ENCODE measurements around the gene ARID1B. TPM values are rescaled to one million over a fixed set of nuclear protein-coding genes. Genes with fewer than 3 reads are reported as not detected.

The ARID1B gene
- total and polyA plus RNA-seq, 10 of the 15 experiments (the other 5 are each of a cell fraction or from before 2014, with no cell fraction given), result 24.7 to 133 (median 54.6) TPM

DNA sequence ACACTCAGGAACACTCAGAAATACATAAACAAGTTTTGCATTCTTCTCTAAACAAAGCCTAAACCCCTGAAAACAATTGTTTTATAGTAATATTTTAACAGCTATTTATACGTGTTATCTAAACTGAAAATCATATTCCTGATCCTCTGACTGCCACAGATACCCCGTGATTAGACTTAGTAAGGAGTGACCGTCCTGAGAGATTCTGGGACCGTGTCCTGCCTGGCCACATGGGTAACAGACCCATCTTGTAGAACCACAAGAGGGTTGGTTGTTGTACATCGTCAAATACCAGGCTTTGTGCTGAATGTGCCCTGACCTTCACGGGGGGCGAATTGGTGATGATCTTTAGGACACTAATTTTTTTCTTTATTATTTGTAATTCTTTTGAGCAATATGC lies 331.7 kb downstream of the ARID1B start:
- Histone ChIP-seq H4K20me1 (ENCODE audit: control insufficient read depth, insufficient read depth) (no peaks in the 10 kb centered on the region), H3K27me3 (replicated peaks in 1 of 2; ENCODE audit: control insufficient read depth in 2 of 2, insufficient read depth in 2 of 2, low read length in 1 of 2) (no peaks in the 10 kb centered on the region), H3K9me3 (replicated peaks; ENCODE audit: control insufficient read depth, insufficient read depth, low read length) (no peaks in the 10 kb centered on the region), H3K4me3 (no peak overlapping the region), H3K36me3 (ENCODE audit: control insufficient read depth in 2 of 2, insufficient read depth in 2 of 2, low read length in 1 of 2) (peaks cover 2 to 12% of the 10 kb centered on the region in 2 experiments), H3K9ac (ENCODE audit: control insufficient read depth, insufficient read depth, low read length) (no peak overlapping the region), H3K4me1 (ENCODE audit: control insufficient read depth, insufficient read depth, low read length) (no peaks in the 10 kb centered on the region), H3K4me2 (ENCODE audit: control insufficient read depth, insufficient read depth) (no peak overlapping the region), H2AFZ (ENCODE audit: control insufficient read depth, low read depth, low read length) (no peak overlapping the region), H3K27ac (ENCODE audit: control insufficient read depth, insufficient read depth) (no peak overlapping the region), H3K79me2 (ENCODE audit: control insufficient read depth, insufficient read depth, low read length) (no peaks in the 10 kb centered on the region)
- in situ Hi-C loops (cut with MboI), result no loop called here
- BruUV-seq (replicated peaks), result no TSS peak
- no peak for TF ChIP-seq NR2F1 (conservative IDR thresholded peaks at IDR 0.05)
- no peak for TF ChIP-seq GATAD2B (conservative IDR thresholded peaks at IDR 0.05; ENCODE audit: low read depth)
- TF ChIP-seq MEF2A (IDR thresholded peaks at IDR 0.05; ENCODE audit: insufficient read depth, low read depth, low read length), result no peak
- TF ChIP-seq, protein P1, sequence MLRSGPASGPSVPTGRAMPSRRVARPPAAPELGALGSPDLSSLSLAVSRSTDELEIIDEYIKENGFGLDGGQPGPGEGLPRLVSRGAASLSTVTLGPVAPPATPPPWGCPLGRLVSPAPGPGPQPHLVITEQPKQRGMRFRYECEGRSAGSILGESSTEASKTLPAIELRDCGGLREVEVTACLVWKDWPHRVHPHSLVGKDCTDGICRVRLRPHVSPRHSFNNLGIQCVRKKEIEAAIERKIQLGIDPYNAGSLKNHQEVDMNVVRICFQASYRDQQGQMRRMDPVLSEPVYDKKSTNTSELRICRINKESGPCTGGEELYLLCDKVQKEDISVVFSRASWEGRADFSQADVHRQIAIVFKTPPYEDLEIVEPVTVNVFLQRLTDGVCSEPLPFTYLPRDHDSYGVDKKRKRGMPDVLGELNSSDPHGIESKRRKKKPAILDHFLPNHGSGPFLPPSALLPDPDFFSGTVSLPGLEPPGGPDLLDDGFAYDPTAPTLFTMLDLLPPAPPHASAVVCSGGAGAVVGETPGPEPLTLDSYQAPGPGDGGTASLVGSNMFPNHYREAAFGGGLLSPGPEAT (IDR thresholded peaks at IDR 0.05; ENCODE audit: low read depth), result no peak
- no peak for TF ChIP-seq EED (IDR thresholded peaks at IDR 0.05; ENCODE audit: low read depth)
- TF ChIP-seq MTA2 (IDR thresholded peaks at IDR 0.05; ENCODE audit: low read depth), result no peak
- POLR2A ChIA-PET, result no interaction called here
- SMC1A ChIA-PET (ENCODE audit: uncharacterized antibody, unreplicated experiment), result interaction anchor here (1.0 to 1.2 kb wide), 2 partner anchors 19 to 46 kb away, joined by 3 read pairs; no protein-coding TSS in a partner anchor
- WGBS (ENCODE audit: insufficient coverage, insufficient replicate concordance, low lambda C conversion rate, missing lambda C conversion rate), result 98% methylated on average over 7 of the region's 7 CpGs
- intact Hi-C loops (cut with micrococcal nuclease; ENCODE audit: unreplicated experiment), result no loop called here
- DNase-seq (ENCODE audit: low read depth, low spot score) (no peak), ATAC-seq (no peak), FAIRE-seq (no peak)
- CTCF ChIA-PET, result no interaction called here
- RAD21 ChIA-PET (ENCODE audit: unreplicated experiment), result no interaction called here

DNA sequence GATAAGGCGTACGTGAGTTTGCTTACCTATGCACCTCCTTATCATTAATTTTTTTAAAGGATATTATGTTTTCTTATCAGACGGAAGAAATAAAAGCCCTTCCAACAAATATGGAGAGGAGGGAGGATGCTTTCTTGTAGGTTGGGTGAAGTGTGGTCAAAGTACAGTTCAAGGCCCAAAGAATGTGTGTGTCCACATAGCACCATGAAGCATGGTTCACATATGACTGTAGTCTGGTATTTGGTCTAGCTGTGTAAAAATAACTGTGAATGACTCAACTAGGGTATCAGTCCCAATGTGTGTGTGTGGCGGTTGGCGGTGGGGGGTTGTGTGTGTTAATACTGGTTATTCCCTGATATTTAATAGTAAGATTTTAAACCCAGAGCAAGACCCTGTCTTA lies 333.4 kb downstream of the ARID1B start:
- no peaks in the 10 kb centered on the region for H3K4me1 ChIP-seq (ENCODE audit: control insufficient read depth, insufficient read depth, low read length)
- DNase-seq (ENCODE audit: low read depth, low spot score) (no peak), FAIRE-seq (no peak), ATAC-seq (no peak)
- POLR2A ChIA-PET, result no interaction called here
- no peaks in the 10 kb centered on the region for H3K79me2 ChIP-seq (ENCODE audit: control insufficient read depth, insufficient read depth, low read length)
- no peak overlapping the region for H3K9ac ChIP-seq (ENCODE audit: control insufficient read depth, insufficient read depth, low read length)
- WGBS (ENCODE audit: insufficient coverage, insufficient replicate concordance, low lambda C conversion rate, missing lambda C conversion rate), result 95% methylated on average over 5 of the region's 5 CpGs
- H3K4me2 ChIP-seq (ENCODE audit: control insufficient read depth, insufficient read depth), result no peak overlapping the region
- H3K9me3 ChIP-seq (replicated peaks; ENCODE audit: control insufficient read depth, insufficient read depth, low read length), result no peaks in the 10 kb centered on the region
- intact Hi-C loops (cut with micrococcal nuclease; ENCODE audit: unreplicated experiment) (no loop called here), in situ Hi-C loops (cut with MboI) (no loop called here)
- H3K27ac ChIP-seq (ENCODE audit: control insufficient read depth, insufficient read depth), result no peak overlapping the region
- SMC1A ChIA-PET (ENCODE audit: uncharacterized antibody, unreplicated experiment), result interaction anchor here (1.6 kb wide), 1 partner anchor 91 kb away, joined by 4 read pairs; no protein-coding TSS in a partner anchor
- peaks cover 2 to 21% of the 10 kb centered on the region in 2 experiments for H3K36me3 ChIP-seq (ENCODE audit: control insufficient read depth in 2 of 2, insufficient read depth in 2 of 2, low read length in 1 of 2)
- H3K27me3 ChIP-seq (replicated peaks in 1 of 2; ENCODE audit: control insufficient read depth in 2 of 2, insufficient read depth in 2 of 2, low read length in 1 of 2), result no peaks in the 10 kb centered on the region
- no TSS peak for BruUV-seq (replicated peaks)
- H2AFZ ChIP-seq (ENCODE audit: control insufficient read depth, low read depth, low read length), result no peak overlapping the region
- CTCF ChIA-PET, result interaction anchor here (0.9 kb wide), 1 partner anchor 90 kb away, joined by 3 read pairs; no protein-coding TSS in a partner anchor
- H3K4me3 ChIP-seq, result no peak overlapping the region
- RAD21 ChIA-PET (ENCODE audit: unreplicated experiment), result no interaction called here
- H4K20me1 ChIP-seq (ENCODE audit: control insufficient read depth, insufficient read depth), result no peaks in the 10 kb centered on the region
- TF ChIP-seq BMI1 (IDR thresholded peaks at IDR 0.05; ENCODE audit: borderline replicate concordance), result no peak
- TF ChIP-seq STAT3 (IDR thresholded peaks at IDR 0.05; ENCODE audit: low read depth, low read length), result no peak
- no peak for TF ChIP-seq CHD2 (IDR thresholded peaks at IDR 0.05; ENCODE audit: borderline replicate concordance, low read depth, low read length)
- TF ChIP-seq, protein P2, sequence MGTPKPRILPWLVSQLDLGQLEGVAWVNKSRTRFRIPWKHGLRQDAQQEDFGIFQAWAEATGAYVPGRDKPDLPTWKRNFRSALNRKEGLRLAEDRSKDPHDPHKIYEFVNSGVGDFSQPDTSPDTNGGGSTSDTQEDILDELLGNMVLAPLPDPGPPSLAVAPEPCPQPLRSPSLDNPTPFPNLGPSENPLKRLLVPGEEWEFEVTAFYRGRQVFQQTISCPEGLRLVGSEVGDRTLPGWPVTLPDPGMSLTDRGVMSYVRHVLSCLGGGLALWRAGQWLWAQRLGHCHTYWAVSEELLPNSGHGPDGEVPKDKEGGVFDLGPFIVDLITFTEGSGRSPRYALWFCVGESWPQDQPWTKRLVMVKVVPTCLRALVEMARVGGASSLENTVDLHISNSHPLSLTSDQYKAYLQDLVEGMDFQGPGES (IDR thresholded peaks at IDR 0.05), result no peak
- TF ChIP-seq PML (IDR thresholded peaks at IDR 0.05; ENCODE audit: low read length), result no peak
- TF ChIP-seq, protein P1 (IDR thresholded peaks at IDR 0.05; ENCODE audit: low read depth), result no peak

Data from GM12878 (cell line).